K562 (cell line): ENCODE data around the gene ANKRD13A. TPM values are rescaled to one million over a fixed set of nuclear protein-coding genes. Genes with fewer than 3 reads are reported as not detected.

Experiments
- ATAC-seq: fragments of 200-7000 bp; cut with Tn5 transposase; 3 replicates; pipeline ENCODE4 v1.9.1; 2020; ENCODE audit warnings: moderate library complexity
- BruUV-seq: library from RNA; stranded (reverse); fragments of 400-500 nt; replicated peaks from 2 replicates; lab custom pipeline; 2021; lab: Mats Ljungman, UMichigan
- CTCF ChIA-PET: fragments of 300-600 bp; formaldehyde crosslinking; extraction: SDS; loops from one replicate; lab custom pipeline; 2021; ENCODE audit warnings: low intra/inter-chr PET ratio; lab: Yijun Ruan, JAX
- POLR2A ChIA-PET: fragments of 300-600, 350-650 bp; sonication (Branson Sonifier 250); formaldehyde crosslinking; extraction: SDS; loops from one replicate; lab custom pipeline; 2021; ENCODE audit warnings: antibody characterized with exemption, inconsistent platforms; lab: Yijun Ruan, JAX
- DNase-seq, 4 experiments: peaks; one replicate each; pipeline versions ENCODE4 v3.0.0 to v3.0.0-alpha.2; 2011 to 2018; ENCODE audit warnings: low spot score in 3 of 4, mixed read lengths in 3 of 4; ENCODE audit errors: extremely low read depth in 1 of 4
- FAIRE-seq: peaks from 2 replicates; lab custom pipeline; 2011; peaks lifted over from hg19 to GRCh38; lab: Jason Lieb, UNC
- H2AFZ ChIP-seq: 2 replicates; pipeline ENCODE4 v1.6.0; 2011; ENCODE audit warnings: low read depth, low read length, control low read depth, inconsistent platforms
- H3K27ac ChIP-seq: fragments of 200-600 bp; 3 replicates; pipeline ENCODE4 v1.8.0; 2011; ENCODE audit warnings: low read depth, mild to moderate bottlenecking, control low read depth, inconsistent platforms, low read length, moderate library complexity, mixed read lengths; ENCODE audit errors: extremely low read depth
- H3K27me3 ChIP-seq, 2 experiments: fragments of 300-600 bp in 1 of 2; 2 replicates in 1 of 2; 3 replicates in 1 of 2; pipeline versions ENCODE4 v1.6.0 to v1.8.0; 2011; ENCODE audit warnings: inconsistent platforms in 2 of 2, low read length in 2 of 2, mild to moderate bottlenecking in 1 of 2, mixed read lengths in 1 of 2, moderate library complexity in 1 of 2; ENCODE audit not compliant: control insufficient read depth in 2 of 2, insufficient read depth in 2 of 2
- H3K36me3 ChIP-seq: fragments of 300-600 bp; 3 replicates; pipeline ENCODE4 v1.8.0; 2011; ENCODE audit warnings: mild to moderate bottlenecking, low read length, inconsistent platforms; ENCODE audit not compliant: control insufficient read depth, insufficient read depth
- H3K4me1 ChIP-seq, 2 experiments: fragments of 200-600 bp in 1 of 2; replicated peaks in 1 of 2; 2 replicates in 1 of 2; 3 replicates in 1 of 2; pipeline versions ENCODE4 v1.5.1 to v1.8.0; 2011; ENCODE audit warnings: inconsistent platforms in 2 of 2, low read length in 2 of 2, mild to moderate bottlenecking in 1 of 2, mixed read lengths in 1 of 2, moderate library complexity in 1 of 2; ENCODE audit not compliant: control insufficient read depth in 2 of 2, insufficient read depth in 2 of 2
- H3K4me2 ChIP-seq: 2 replicates; pipeline ENCODE4 v1.6.1; 2011; ENCODE audit warnings: low read length, control low read depth, inconsistent platforms, mixed read lengths; ENCODE audit not compliant: insufficient read depth
- H3K4me3 ChIP-seq: fragments of 200-600 bp; sonication (generic), shearing (Covaris generic); 2 replicates; pipeline ENCODE4 v1.5.1; 2016; ENCODE audit warnings: control low read depth, inconsistent platforms
- H3K79me2 ChIP-seq: fragments of 200-600 bp; 3 replicates; pipeline ENCODE4 v1.8.0; 2011; ENCODE audit warnings: low read length, inconsistent platforms; ENCODE audit not compliant: control insufficient read depth, insufficient read depth
- H3K9ac ChIP-seq, 2 experiments: 2 replicates each; pipeline versions ENCODE4 v1.6.0 to v1.6.1; 2011; ENCODE audit warnings: low read depth in 2 of 2, low read length in 2 of 2, control low read depth in 1 of 2, inconsistent platforms in 1 of 2, mild to moderate bottlenecking in 1 of 2, mixed read lengths in 1 of 2; ENCODE audit not compliant: insufficient read depth in 1 of 2
- H3K9me1 ChIP-seq: one replicate; pipeline ENCODE4 v1.6.0; 2011; ENCODE audit warnings: inconsistent platforms, mild to moderate bottlenecking, low read length, moderate library complexity; ENCODE audit not compliant: control insufficient read depth, insufficient read depth
- H3K9me3 ChIP-seq: replicated peaks from 2 replicates; pipeline ENCODE4 v1.5.1; 2011; ENCODE audit warnings: low read depth, low read length, inconsistent platforms; ENCODE audit not compliant: control insufficient read depth, insufficient read depth
- H4K20me1 ChIP-seq: replicated peaks from 2 replicates; pipeline ENCODE4 v1.6.1; 2011; ENCODE audit warnings: low read length, inconsistent platforms, mixed read lengths; ENCODE audit not compliant: control insufficient read depth, insufficient read depth
- MYC ChIP-seq, 2 experiments: fragments of 250-450 bp in 1 of 2; sonication (Bioruptor Pico) in 1 of 2; IDR thresholded peaks; 2 replicates each; pipeline versions ENCODE4 v1.5.1 to v1.6.1; 2012 to 2021; ENCODE audit warnings: low read depth in 2 of 2, borderline replicate concordance in 1 of 2, improper control_type of control experiment in 1 of 2, low read length in 1 of 2, mild to moderate bottlenecking in 1 of 2, moderate library complexity in 1 of 2
- NR2C1 ChIP-seq, 2 experiments: fragments of 450-650 bp; IDR thresholded peaks; 2 replicates each; pipeline ENCODE4 v1.6.1; 2017; ENCODE audit warnings: mild to moderate bottlenecking in 2 of 2, antibody characterized with exemption in 1 of 2, inconsistent platforms in 1 of 2, missing compliant biosample characterization in 1 of 2, missing genetic modification characterization in 1 of 2
- NR2C2 ChIP-seq, 2 experiments: fragments of 200-800 bp in 1 of 2; sonication (Bioruptor generic) in 1 of 2; sonication (generic) in 1 of 2; formaldehyde crosslinking in 1 of 2; IDR thresholded peaks; 2 replicates each; pipeline versions ENCODE4 v1.6.1 to v1.8.0; 2016 to 2022; ENCODE audit warnings: mild to moderate bottlenecking in 1 of 2, missing compliant biosample characterization in 1 of 2, missing genetic modification characterization in 1 of 2, missing genetic modification reagents in 1 of 2
- STAG1 ChIP-seq: sonication (generic); formaldehyde crosslinking; IDR thresholded peaks from 2 replicates; pipeline ENCODE4 v1.5.0; 2020; ENCODE audit warnings: missing genetic modification reagents, borderline replicate concordance
- ZNF274 ChIP-seq: IDR thresholded peaks from 2 replicates; pipeline ENCODE4 v1.6.1; 2011; ENCODE audit warnings: low read depth, mild to moderate bottlenecking, low read length, moderate library complexity, borderline replicate concordance
- WGBS: fragments of 100-300 bp; shearing (Covaris generic); methylation state at CpG from one replicate; pipeline ENCODE4 v1.1.6; 2016; ENCODE audit warnings: low coverage, mixed read lengths; ENCODE audit not compliant: insufficient coverage; ENCODE audit errors: missing lambda C conversion rate; 5-methylcytosine and 5-hydroxymethylcytosine counted together
- in situ Hi-C: fragments of 300-500 bp; cut with MboI; formaldehyde crosslinking; loops from 4 replicates; pipeline ENCODE4 v1.15.0; 2018; ENCODE audit warnings: inconsistent platforms, mixed read lengths
- intact Hi-C: fragments of 100-400 bp; cut with micrococcal nuclease; formaldehyde crosslinking; loops from 2 replicates; pipeline ENCODE4 v1.14.2; 2022
- polyA plus RNA-seq, 8 experiments: library from polyadenylated mRNA; depleted of rRNA in 4 of 8; stranded (reverse) in 5 of 8; unstranded in 3 of 8; fragments of >200 nt; fragmentation: Nextera tagmentation in 2 of 8; fragmentation: Illumina TruSeq in 1 of 8; extraction: Ambion mirVana in 2 of 8; extraction: Trizol in 1 of 8; gene quantifications; 2 replicates each; pipeline versions ENCODE4 v1.2.1 to v1.2.3, GENCODE V29; 2011 to 2014; ENCODE audit warnings: inconsistent platforms in 1 of 8, missing spikeins in 1 of 8
- total RNA-seq, 7 experiments: library from RNA; depleted of rRNA in 6 of 7; stranded (reverse); fragments of >200 nt in 6 of 7; fragmentation: Illumina TruSeq in 2 of 7; extraction: Trizol in 2 of 7; gene quantifications; 2 replicates each; pipeline versions ENCODE4 v1.2.1 to v1.2.3, GENCODE V29; 2011 to 2021; ENCODE audit warnings: low replicate concordance in 1 of 7

ANKRD13A gene
- total and polyA plus RNA-seq, 9 of the 15 experiments (the other 6 are each of a cell fraction or from before 2014, with no cell fraction given) = 5.0 to 55.0 (median 41.5) TPM

DNA sequence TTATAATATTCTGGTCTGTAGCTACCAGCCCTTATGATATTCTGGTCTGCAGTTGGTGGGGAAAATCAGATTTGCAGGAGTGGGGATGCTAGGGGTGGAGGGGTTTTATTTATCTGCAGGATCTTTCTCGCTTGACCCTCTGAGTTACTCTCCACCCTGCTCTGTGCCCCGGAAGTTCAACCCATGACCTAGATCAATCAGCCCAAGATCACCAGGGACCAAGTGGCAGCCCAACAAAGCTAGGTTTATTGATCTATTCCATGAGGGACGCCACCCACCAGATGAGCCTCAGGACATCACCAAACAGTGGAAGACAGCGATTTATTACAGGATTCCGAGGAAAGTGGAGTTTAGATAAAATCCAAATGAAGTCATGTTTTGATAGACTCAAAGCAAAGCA, 74.9 kb downstream of the ANKRD13A start:
- TF ChIP-seq MYC (IDR thresholded peaks at IDR 0.05; ENCODE audit: low read depth, low read length) (no peak), MYC (CRISPR knock-in tag; IDR thresholded peaks at IDR 0.05; ENCODE audit: borderline replicate concordance, low read depth) (no peak), STAG1 (no peak), ZNF274 (no peak), NR2C1 (IDR thresholded peaks at IDR 0.05) (no peak; the same call in 1 of the 2 replicates), NR2C1 (tag; IDR thresholded peaks at IDR 0.05) (peak; percentile 76), NR2C2 (CRISPR knock-in tag; IDR thresholded peaks at IDR 0.05) (no peak), NR2C2 (tag; IDR thresholded peaks at IDR 0.05) (peak; percentile 78)

More for the DNA sequence above, 74.9 kb downstream of the ANKRD13A start:
- H2AFZ ChIP-seq = no peak overlapping the region; the same call in 1 of the 2 replicates
- 25% methylated on average over 5 of the region's 5 CpGs for WGBS
- CTCF ChIA-PET = no interaction called here
- H3K4me2 ChIP-seq = no peak overlapping the region
- FAIRE-seq (no peak), DNase-seq (no peak), ATAC-seq (no peak)
- H3K27me3 ChIP-seq = no peaks in the 10 kb centered on the region
- no peak overlapping the region for H3K9ac ChIP-seq
- H3K36me3 ChIP-seq = no peaks in the 10 kb centered on the region
- H3K9me1 ChIP-seq = no peaks in the 10 kb centered on the region
- POLR2A ChIA-PET = interaction anchor here (0.6 to 1.9 kb wide), 4 partner anchors 14 to 76 kb away, joined by 3 to 13 read pairs (median 4); no protein-coding TSS in a partner anchor
- intact Hi-C loops (no loop called here), in situ Hi-C loops (no loop called here)
- no peaks in the 10 kb centered on the region for H3K79me2 ChIP-seq
- H4K20me1 ChIP-seq = no peaks in the 10 kb centered on the region
- no peaks in the 10 kb centered on the region for H3K9me3 ChIP-seq
- H3K4me1 ChIP-seq = peaks cover 8 to 14% of the 10 kb centered on the region in 2 experiments
- no TSS peak for BruUV-seq
- H3K27ac ChIP-seq = no peak overlapping the region
- no peak overlapping the region for H3K4me3 ChIP-seq
